ENCODE data around the gene TSEN34. TPM values are rescaled to one million over a fixed set of nuclear protein-coding genes. Genes with fewer than 3 reads are reported as not detected.

Gene TSEN34
- total RNA-seq (2014; rRNA removed; shearing (Covaris generic); ENCODE audit: low replicate concordance), result 68.7 and 103 TPM in 2 replicates

- H3K9me3 ChIP-seq, result no peaks in the 10 kb centered on the region
- peaks cover 26% of the 10 kb centered on the region for H3K36me3 ChIP-seq
Measured at GRCh38 chr19:54191011-54191810, at the start of gene TSEN34. TSS of gene TSEN34 (plus strand) at chr19:54191308. CDS start at chr19:54191365, 57 bp downstream.

DNA sequence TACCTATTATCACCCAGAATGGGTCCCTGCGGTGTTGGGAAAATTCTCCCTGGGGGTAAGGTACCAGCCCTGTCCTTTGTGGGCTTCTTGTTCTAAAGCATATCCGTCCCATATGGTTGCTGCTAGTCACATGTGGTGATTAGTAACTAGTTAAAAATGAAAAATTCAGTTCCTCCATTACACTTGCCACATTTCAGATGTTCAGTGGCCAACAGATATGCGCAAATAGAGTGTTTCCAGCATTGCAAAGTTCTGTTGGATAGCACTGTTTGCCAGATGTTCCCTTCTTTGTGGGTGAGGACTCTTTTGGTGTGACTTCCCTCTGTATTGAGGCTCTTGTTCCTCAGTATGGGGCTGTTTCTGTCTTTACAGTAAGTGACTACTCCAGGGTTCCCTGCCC, 49.8 kb upstream of the TSEN34 start:
- no peak for DNase-seq
- Histone ChIP-seq H3K4me3 (no peak overlapping the region), H3K36me3 (peaks cover 80% of the 10 kb centered on the region), H3K27me3 (no peaks in the 10 kb centered on the region), H3K9me3 (no peaks in the 10 kb centered on the region)

More at GRCh38 chr19:54191011-54191810, at the start of gene TSEN34:
- DNase-seq, result peak; percentile 81
- peak within 1 kb of the TSS; percentile 84 for H3K4me3 ChIP-seq
- H3K27me3 ChIP-seq, result no peaks in the 10 kb centered on the region

DNA sequence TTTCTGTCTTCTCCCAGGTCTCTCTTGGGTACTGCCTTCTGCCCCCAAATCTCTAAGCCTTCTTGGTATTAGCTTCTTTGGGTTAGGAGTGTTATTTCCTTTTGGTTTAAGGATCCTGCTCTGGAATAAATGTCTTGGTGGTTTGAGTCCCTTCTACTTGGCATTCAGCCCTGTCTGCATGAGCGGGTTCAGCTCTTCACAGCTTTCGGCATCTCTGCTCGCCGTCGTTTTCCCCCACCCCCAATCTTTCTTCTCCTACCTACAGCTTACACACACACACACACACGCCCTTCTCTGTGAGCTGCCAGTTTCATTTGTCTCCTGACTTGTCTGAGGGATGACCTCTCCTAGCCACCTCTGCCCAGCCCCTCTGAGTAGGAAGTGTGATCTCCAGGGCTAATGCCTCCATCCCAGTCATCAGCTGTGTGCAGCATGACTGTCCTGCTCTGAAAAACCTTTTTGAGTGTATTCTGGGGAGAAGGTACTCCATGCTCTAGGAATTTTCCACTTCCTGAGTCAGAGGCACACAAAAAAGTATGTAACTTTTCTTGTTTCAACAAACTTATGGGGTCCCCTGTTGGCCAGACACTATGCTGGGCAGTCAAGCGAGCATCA, 48.8 kb upstream of the TSEN34 start:
- no peaks in the 10 kb centered on the region for H3K9me3 ChIP-seq
- H3K4me3 ChIP-seq, result no peak overlapping the region
- DNase-seq, result no peak
- peaks cover 89% of the 10 kb centered on the region for H3K36me3 ChIP-seq
- no peaks in the 10 kb centered on the region for H3K27me3 ChIP-seq

GRCh38 chr19:54145541-54146158, 45.5 kb upstream of the TSEN34 start:
- DNase-seq, result no peak
- no peaks in the 10 kb centered on the region for H3K9me3 ChIP-seq
- no peak overlapping the region for H3K4me3 ChIP-seq
- peaks cover 91% of the 10 kb centered on the region for H3K36me3 ChIP-seq
- no peaks in the 10 kb centered on the region for H3K27me3 ChIP-seq

DNA sequence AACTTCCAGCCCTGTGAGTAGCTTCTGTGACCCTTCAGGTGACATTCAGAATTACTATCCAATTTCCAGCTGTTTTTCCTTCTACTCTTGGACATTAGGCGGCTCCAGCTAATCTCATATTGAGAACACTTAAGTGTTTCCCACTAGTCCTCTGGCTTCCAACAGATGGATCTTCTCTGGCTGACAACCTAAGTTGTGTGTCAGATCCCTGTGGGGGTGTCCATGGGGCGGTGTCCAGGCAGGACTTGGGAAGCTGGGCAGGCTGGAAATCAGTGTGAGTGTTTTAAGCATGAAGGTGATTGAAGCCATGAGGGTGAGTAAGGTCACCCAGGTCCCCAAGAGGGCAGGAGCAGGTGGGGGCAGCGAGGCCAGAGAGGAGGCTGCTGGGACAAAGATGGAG, 43.4 kb upstream of the TSEN34 start:
- Histone ChIP-seq H3K27me3 (no peaks in the 10 kb centered on the region), H3K36me3 (peaks cover 90% of the 10 kb centered on the region), H3K9me3 (no peaks in the 10 kb centered on the region), H3K4me3 (no peak overlapping the region)
- DNase-seq, result no peak

- no peaks in the 10 kb centered on the region for H3K9me3 ChIP-seq
- peaks cover 90% of the 10 kb centered on the region for H3K36me3 ChIP-seq
- no peak overlapping the region for H3K4me3 ChIP-seq
- H3K27me3 ChIP-seq, result no peaks in the 10 kb centered on the region
- DNase-seq, result no peak
Measured at GRCh38 chr19:54148158-54148557, 43.0 kb upstream of the TSEN34 start.

GRCh38 chr19:54149021-54149812, 41.9 kb upstream of the TSEN34 start:
- no peaks in the 10 kb centered on the region for H3K9me3 ChIP-seq
- peaks cover 90% of the 10 kb centered on the region for H3K36me3 ChIP-seq
- H3K4me3 ChIP-seq, result no peak overlapping the region
- DNase-seq, result no peak
- no peaks in the 10 kb centered on the region for H3K27me3 ChIP-seq

GRCh38 chr19:54151362-54152035, 39.6 kb upstream of the TSEN34 start:
- no peaks in the 10 kb centered on the region for H3K9me3 ChIP-seq
- no peak for DNase-seq
- no peak overlapping the region for H3K4me3 ChIP-seq
- H3K36me3 ChIP-seq, result peaks cover 90% of the 10 kb centered on the region
- no peaks in the 10 kb centered on the region for H3K27me3 ChIP-seq

DNA sequence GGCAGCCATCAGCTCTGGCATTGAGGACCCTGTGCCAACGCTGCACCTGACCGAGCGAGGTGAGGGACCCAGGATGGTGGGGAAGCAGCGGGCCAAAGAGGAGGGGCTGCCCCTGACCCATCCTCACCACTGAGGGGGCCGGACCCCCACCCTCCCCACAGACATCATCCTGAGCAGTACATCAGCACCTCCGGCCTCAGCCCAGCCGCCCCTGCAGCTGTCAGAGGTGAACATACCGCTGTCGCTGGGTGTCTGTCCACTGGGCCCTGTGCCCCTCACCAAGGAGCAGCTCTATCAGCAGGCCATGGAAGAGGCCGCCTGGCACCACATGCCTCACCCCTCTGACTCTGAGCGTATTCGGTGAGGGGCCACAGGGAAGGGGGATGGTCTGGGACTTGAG, 38.8 kb upstream of the TSEN34 start:
- Histone ChIP-seq H3K36me3 (peaks cover 90% of the 10 kb centered on the region), H3K4me3 (no peak overlapping the region)

GRCh38 chr19:54152878-54153524, 38.1 kb upstream of the TSEN34 start:
- Histone ChIP-seq H3K4me3 (no peak overlapping the region), H3K36me3 (peaks cover 92% of the 10 kb centered on the region), H3K9me3 (no peaks in the 10 kb centered on the region), H3K27me3 (no peaks in the 10 kb centered on the region)
- DNase-seq, result no peak

More for the DNA sequence above, 38.8 kb upstream of the TSEN34 start:
- no peaks in the 10 kb centered on the region for H3K27me3 ChIP-seq
- H3K9me3 ChIP-seq, result no peaks in the 10 kb centered on the region
- no peak for DNase-seq

GRCh38 chr19:54153731-54154326, 37.3 kb upstream of the TSEN34 start:
- Histone ChIP-seq H3K36me3 (peaks cover 94% of the 10 kb centered on the region), H3K9me3 (no peaks in the 10 kb centered on the region), H3K27me3 (no peaks in the 10 kb centered on the region), H3K4me3 (no peak overlapping the region)
- DNase-seq, result no peak

GRCh38 chr19:54154603-54155345, 36.3 kb upstream of the TSEN34 start:
- H3K27me3 ChIP-seq, result no peaks in the 10 kb centered on the region
- DNase-seq, result no peak
- no peak overlapping the region for H3K4me3 ChIP-seq
- no peaks in the 10 kb centered on the region for H3K9me3 ChIP-seq
- H3K36me3 ChIP-seq, result peaks cover 87% of the 10 kb centered on the region

GRCh38 chr19:54155694-54156093, 35.4 kb upstream of the TSEN34 start:
- no peaks in the 10 kb centered on the region for H3K9me3 ChIP-seq
- H3K27me3 ChIP-seq, result no peaks in the 10 kb centered on the region
- H3K4me3 ChIP-seq, result no peak overlapping the region
- peaks cover 83% of the 10 kb centered on the region for H3K36me3 ChIP-seq
- DNase-seq, result no peak

DNA sequence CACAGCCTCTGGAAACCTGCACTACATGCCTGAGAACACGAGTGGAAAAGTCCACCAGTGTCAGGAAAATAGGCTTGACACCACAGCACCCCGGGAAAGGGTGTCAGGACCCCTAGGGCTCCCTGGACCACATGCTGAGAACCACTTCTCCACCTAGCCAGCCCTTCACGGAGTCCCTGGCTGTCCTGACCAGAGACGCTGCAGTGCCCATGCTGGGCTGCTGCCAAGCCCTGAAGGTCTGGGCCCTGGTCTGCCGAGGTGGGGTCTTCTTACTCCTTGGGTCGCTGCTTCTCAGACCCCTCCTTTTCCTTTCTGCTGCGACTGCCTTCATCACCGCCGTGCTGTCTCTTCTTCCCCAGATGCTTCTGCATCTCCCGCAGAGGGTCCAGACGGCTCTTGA, 34.6 kb upstream of the TSEN34 start:
- DNase-seq, result no peak
- Histone ChIP-seq H3K9me3 (no peaks in the 10 kb centered on the region), H3K36me3 (peaks cover 76% of the 10 kb centered on the region), H3K27me3 (no peaks in the 10 kb centered on the region), H3K4me3 (no peak overlapping the region)

DNA sequence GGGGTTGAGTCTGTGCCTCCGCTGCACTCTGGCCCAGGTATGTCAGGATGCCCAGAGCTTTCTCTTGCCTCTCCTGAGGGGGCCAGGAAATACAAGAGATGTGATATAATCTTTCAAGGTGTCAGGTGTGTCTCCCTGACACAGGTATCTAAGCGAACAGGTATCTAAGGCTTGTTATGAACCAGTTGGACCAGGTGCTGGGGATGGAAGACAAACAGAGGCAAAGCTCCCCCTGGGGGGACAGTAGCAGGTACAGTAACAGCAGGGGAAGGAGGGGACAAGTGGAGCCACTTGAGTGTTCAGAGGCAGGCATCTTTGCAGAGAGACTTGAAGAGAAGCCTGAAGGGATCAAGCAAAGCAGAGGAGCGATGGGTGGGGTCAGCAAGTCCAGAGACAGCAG, 34.2 kb upstream of the TSEN34 start:
- Histone ChIP-seq H3K4me3 (no peak overlapping the region), H3K36me3 (peaks cover 71% of the 10 kb centered on the region), H3K9me3 (no peaks in the 10 kb centered on the region), H3K27me3 (no peaks in the 10 kb centered on the region)
- DNase-seq, result no peak
